SH-SY5Y (cell line): ENCODE measurements around the gene WDR93.

ENCODE experiments used
- GATA2 ChIP-seq: IDR thresholded peaks from 2 replicates; pipeline ENCODE4 v1.6.1; 2011; ENCODE audit warnings: mild to moderate bottlenecking, low read depth, low read length
- GATA3 ChIP-seq: IDR thresholded peaks from 2 replicates; pipeline ENCODE4 v1.6.1; 2011; ENCODE audit warnings: low read depth, mild to moderate bottlenecking, low read length, moderate library complexity

GRCh38 chr15:89671687-89672086 is 18.9 kb upstream of the WDR93 start:
- TF ChIP-seq GATA2, result no peak
- no peak for TF ChIP-seq GATA3
